ENCODE data around the gene RNASE8. TPM values are rescaled to one million over a fixed set of nuclear protein-coding genes. Genes with fewer than 3 reads are reported as not detected.

RNASE8 gene
- total RNA-seq, 1 donor from 2014 or later = not detected

DNA sequence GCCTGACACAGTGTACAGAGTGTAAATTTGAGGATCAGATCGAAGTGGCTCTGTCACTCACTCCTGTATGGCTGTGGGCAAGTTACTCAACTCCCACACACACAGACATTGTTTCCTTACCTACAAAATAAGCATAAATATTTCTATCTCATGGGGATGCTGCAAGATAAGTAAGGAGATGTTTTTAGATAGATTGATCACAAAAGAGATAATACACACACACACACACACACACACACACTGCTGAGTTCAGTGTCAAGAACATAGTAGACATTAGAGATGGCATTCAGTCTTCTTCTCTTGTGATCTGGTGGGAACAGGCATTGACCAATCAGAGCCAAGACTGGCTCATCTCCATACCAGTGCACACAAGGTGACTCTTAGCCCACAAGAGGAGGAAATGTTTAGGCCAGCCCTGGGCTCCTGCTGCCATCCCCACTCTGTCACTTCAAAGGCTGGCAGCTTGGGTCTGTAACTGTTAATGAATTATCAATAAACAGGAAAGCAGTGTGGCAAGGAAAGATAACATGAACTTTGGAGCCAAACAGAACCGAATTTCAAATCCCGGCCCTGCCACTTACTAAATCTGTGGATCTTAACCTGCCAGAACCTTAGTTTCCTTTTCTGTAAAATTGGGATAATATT is 3.4 kb upstream of the RNASE8 start:
- no peaks in the 10 kb centered on the region for H3K9me3 ChIP-seq (ENCODE audit: insufficient read depth, low read depth, low read length)
- no peak overlapping the region for H3K4me2 ChIP-seq (ENCODE audit: low read length)
- no peaks in the 10 kb centered on the region for H3K9me3 Mint-ChIP-seq (ENCODE audit: unreplicated experiment)
- H3K27me3 Mint-ChIP-seq (ENCODE audit: low read depth, unreplicated experiment) = no peaks in the 10 kb centered on the region
- FAIRE-seq (no peak), DNase-seq (ENCODE audit: low read depth) (no peak)
- no peaks in the 10 kb centered on the region for H3K27me3 ChIP-seq (ENCODE audit: insufficient read depth, low read length)
- no peak overlapping the region for H3K27ac Mint-ChIP-seq (ENCODE audit: unreplicated experiment)
- H3K4me3 ChIP-seq (ENCODE audit: insufficient read depth, low read depth, low read length) = no peak overlapping the region
- no peaks in the 10 kb centered on the region for H3K36me3 Mint-ChIP-seq (ENCODE audit: low read depth, unreplicated experiment)
- no peak overlapping the region for H3K27ac ChIP-seq (ENCODE audit: low read depth, low read length)
- no peak overlapping the region for H3K4me3 Mint-ChIP-seq (ENCODE audit: unreplicated experiment)
- no peaks in the 10 kb centered on the region for H3K36me3 ChIP-seq (ENCODE audit: insufficient read depth, low read length)
- peaks cover 24% of the 10 kb centered on the region for H3K4me1 Mint-ChIP-seq (ENCODE audit: low read depth, unreplicated experiment)
- H3K9ac ChIP-seq (ENCODE audit: low read length) = no peak overlapping the region
- no peak overlapping the region for H2AFZ ChIP-seq (ENCODE audit: low read depth, low read length)
- H4K20me1 ChIP-seq (ENCODE audit: insufficient read depth, low read length) = no peaks in the 10 kb centered on the region
- TF ChIP-seq EZH2 (IDR thresholded peaks at IDR 0.05; ENCODE audit: insufficient read depth, low read length) (no peak), CTCF (IDR thresholded peaks at IDR 0.05; ENCODE audit: insufficient read depth, low read depth, low read length) (no peak)
- peaks cover 14% of the 10 kb centered on the region for H3K4me1 ChIP-seq (ENCODE audit: insufficient read depth, low read length)
- H3K79me2 ChIP-seq (ENCODE audit: insufficient read depth, low read length) = no peaks in the 10 kb centered on the region

- H3K4me3 Mint-ChIP-seq (ENCODE audit: unreplicated experiment) = no peak overlapping the region
- Histone ChIP-seq H3K27ac (ENCODE audit: low read depth, low read length) (no peak overlapping the region), H3K4me1 (ENCODE audit: insufficient read depth, low read length) (peaks cover 12% of the 10 kb centered on the region), H3K9me3 (ENCODE audit: insufficient read depth, low read depth, low read length) (no peaks in the 10 kb centered on the region), H3K4me3 (ENCODE audit: insufficient read depth, low read depth, low read length) (no peak overlapping the region), H4K20me1 (ENCODE audit: insufficient read depth, low read length) (no peaks in the 10 kb centered on the region), H3K79me2 (ENCODE audit: insufficient read depth, low read length) (no peaks in the 10 kb centered on the region), H2AFZ (ENCODE audit: low read depth, low read length) (no peak overlapping the region), H3K27me3 (ENCODE audit: insufficient read depth, low read length) (no peaks in the 10 kb centered on the region), H3K4me2 (ENCODE audit: low read length) (no peak overlapping the region), H3K36me3 (ENCODE audit: insufficient read depth, low read length) (no peaks in the 10 kb centered on the region), H3K9ac (ENCODE audit: low read length) (no peak overlapping the region)
- no peak for DNase-seq (ENCODE audit: low read depth)
- no peaks in the 10 kb centered on the region for H3K27me3 Mint-ChIP-seq (ENCODE audit: low read depth, unreplicated experiment)
- no peak for FAIRE-seq
- H3K9me3 Mint-ChIP-seq (ENCODE audit: unreplicated experiment) = no peaks in the 10 kb centered on the region
- H3K36me3 Mint-ChIP-seq (ENCODE audit: low read depth, unreplicated experiment) = no peaks in the 10 kb centered on the region
- TF ChIP-seq CTCF (IDR thresholded peaks at IDR 0.05; ENCODE audit: insufficient read depth, low read depth, low read length) (no peak), EZH2 (IDR thresholded peaks at IDR 0.05; ENCODE audit: insufficient read depth, low read length) (no peak)
- H3K4me1 Mint-ChIP-seq (ENCODE audit: low read depth, unreplicated experiment) = peaks cover 26% of the 10 kb centered on the region
- no peak overlapping the region for H3K27ac Mint-ChIP-seq (ENCODE audit: unreplicated experiment)
These were observed 2.9 kb upstream of the RNASE8 start for GRCh38 chr14:21054768-21055145.

DNA sequence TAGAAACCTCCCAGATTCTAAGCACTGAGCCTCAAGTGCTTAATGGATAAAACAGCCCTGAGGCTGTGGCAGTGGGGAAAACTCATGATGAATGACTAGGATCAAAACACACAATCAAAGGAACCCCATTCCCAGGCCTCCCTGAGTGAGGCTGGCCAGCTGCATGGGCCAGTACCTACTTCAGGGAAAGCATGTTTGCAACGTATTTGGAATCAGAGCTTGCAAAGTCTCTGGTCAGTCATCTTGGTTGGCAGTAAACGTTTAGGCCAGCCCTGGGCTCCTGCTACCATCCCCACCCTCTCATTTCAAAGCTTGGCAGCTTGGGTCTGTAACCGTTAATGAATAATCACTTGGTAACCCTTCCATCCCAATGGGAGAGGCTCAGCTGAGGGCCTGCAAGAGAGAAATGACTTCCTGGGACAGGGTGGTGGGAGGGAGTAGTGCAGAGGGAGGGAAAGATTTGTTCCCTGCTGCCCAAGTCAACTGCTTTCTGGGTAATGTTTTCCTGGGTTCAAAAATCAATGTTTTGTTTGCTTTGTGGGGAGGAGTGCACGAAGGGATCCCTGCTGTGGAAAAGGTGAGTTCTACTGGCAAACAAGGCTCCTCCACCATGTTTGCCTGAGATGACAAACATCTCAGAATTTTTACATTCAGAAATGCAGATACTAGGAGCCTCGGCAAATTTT is 2.0 kb upstream of the RNASE8 start:
- no peaks in the 10 kb centered on the region for H3K79me2 ChIP-seq (ENCODE audit: insufficient read depth, low read length)
- FAIRE-seq = no peak
- H3K4me1 Mint-ChIP-seq (ENCODE audit: low read depth, unreplicated experiment) = peaks cover 34% of the 10 kb centered on the region
- H3K27me3 Mint-ChIP-seq (ENCODE audit: low read depth, unreplicated experiment) = no peaks in the 10 kb centered on the region
- no peaks in the 10 kb centered on the region for H3K9me3 ChIP-seq (ENCODE audit: insufficient read depth, low read depth, low read length)
- no peak overlapping the region for H3K9ac ChIP-seq (ENCODE audit: low read length)
- H3K27ac Mint-ChIP-seq (ENCODE audit: unreplicated experiment) = no peak overlapping the region
- no peak overlapping the region for H3K4me3 Mint-ChIP-seq (ENCODE audit: unreplicated experiment)
- H3K27ac ChIP-seq (ENCODE audit: low read depth, low read length) = no peak overlapping the region
- TF ChIP-seq CTCF (IDR thresholded peaks at IDR 0.05; ENCODE audit: insufficient read depth, low read depth, low read length) (no peak), EZH2 (IDR thresholded peaks at IDR 0.05; ENCODE audit: insufficient read depth, low read length) (no peak)
- no peaks in the 10 kb centered on the region for H3K9me3 Mint-ChIP-seq (ENCODE audit: unreplicated experiment)
- H3K4me2 ChIP-seq (ENCODE audit: low read length) = no peak overlapping the region
- H3K27me3 ChIP-seq (ENCODE audit: insufficient read depth, low read length) = no peaks in the 10 kb centered on the region
- H3K36me3 Mint-ChIP-seq (ENCODE audit: low read depth, unreplicated experiment) = no peaks in the 10 kb centered on the region
- H3K4me1 ChIP-seq (ENCODE audit: insufficient read depth, low read length) = peaks cover 12% of the 10 kb centered on the region
- H4K20me1 ChIP-seq (ENCODE audit: insufficient read depth, low read length) = no peaks in the 10 kb centered on the region
- no peaks in the 10 kb centered on the region for H3K36me3 ChIP-seq (ENCODE audit: insufficient read depth, low read length)
- DNase-seq (ENCODE audit: low read depth) = no peak
- H2AFZ ChIP-seq (ENCODE audit: low read depth, low read length) = no peak overlapping the region
- no peak overlapping the region for H3K4me3 ChIP-seq (ENCODE audit: insufficient read depth, low read depth, low read length)

All from astrocyte (in vitro differentiated cells and primary cell).